Measurements from ENCODE around the gene CETN3.

GRCh38 chr5:90342576-90342975 is 67.0 kb downstream of the CETN3 start:
- TF ChIP-seq CBFB (CRISPR knock-in tag; IDR thresholded peaks at IDR 0.05; ENCODE audit: low read depth) (no peak), E2F1 (CRISPR knock-in tag; IDR thresholded peaks at IDR 0.05) (no peak), ZNF121 (CRISPR knock-in tag; IDR thresholded peaks at IDR 0.05) (no peak), OVOL2 (CRISPR knock-in tag; IDR thresholded peaks at IDR 0.05; ENCODE audit: borderline replicate concordance) (no peak), TEAD4 (CRISPR knock-in tag; IDR thresholded peaks at IDR 0.05) (no peak), FOXJ3 (CRISPR knock-in tag; IDR thresholded peaks at IDR 0.05; ENCODE audit: borderline replicate concordance) (no peak), FOXK1 (CRISPR knock-in tag; IDR thresholded peaks at IDR 0.05) (no peak), RELA (CRISPR knock-in tag; IDR thresholded peaks at IDR 0.05; ENCODE audit: borderline replicate concordance) (no peak), JUN (CRISPR knock-in tag; IDR thresholded peaks at IDR 0.05) (no peak), IRF2 (CRISPR knock-in tag; IDR thresholded peaks at IDR 0.05; ENCODE audit: borderline replicate concordance, low read depth) (no peak), HMGXB4 (CRISPR knock-in tag; IDR thresholded peaks at IDR 0.05) (no peak), JAZF1 (CRISPR knock-in tag; IDR thresholded peaks at IDR 0.05) (no peak)
- TF ChIP-seq, protein P1, sequence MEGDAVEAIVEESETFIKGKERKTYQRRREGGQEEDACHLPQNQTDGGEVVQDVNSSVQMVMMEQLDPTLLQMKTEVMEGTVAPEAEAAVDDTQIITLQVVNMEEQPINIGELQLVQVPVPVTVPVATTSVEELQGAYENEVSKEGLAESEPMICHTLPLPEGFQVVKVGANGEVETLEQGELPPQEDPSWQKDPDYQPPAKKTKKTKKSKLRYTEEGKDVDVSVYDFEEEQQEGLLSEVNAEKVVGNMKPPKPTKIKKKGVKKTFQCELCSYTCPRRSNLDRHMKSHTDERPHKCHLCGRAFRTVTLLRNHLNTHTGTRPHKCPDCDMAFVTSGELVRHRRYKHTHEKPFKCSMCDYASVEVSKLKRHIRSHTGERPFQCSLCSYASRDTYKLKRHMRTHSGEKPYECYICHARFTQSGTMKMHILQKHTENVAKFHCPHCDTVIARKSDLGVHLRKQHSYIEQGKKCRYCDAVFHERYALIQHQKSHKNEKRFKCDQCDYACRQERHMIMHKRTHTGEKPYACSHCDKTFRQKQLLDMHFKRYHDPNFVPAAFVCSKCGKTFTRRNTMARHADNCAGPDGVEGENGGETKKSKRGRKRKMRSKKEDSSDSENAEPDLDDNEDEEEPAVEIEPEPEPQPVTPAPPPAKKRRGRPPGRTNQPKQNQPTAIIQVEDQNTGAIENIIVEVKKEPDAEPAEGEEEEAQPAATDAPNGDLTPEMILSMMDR (IDR thresholded peaks at IDR 0.05) = no peak
- TF ChIP-seq, protein P2, sequence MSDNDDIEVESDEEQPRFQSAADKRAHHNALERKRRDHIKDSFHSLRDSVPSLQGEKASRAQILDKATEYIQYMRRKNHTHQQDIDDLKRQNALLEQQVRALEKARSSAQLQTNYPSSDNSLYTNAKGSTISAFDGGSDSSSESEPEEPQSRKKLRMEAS (CRISPR knock-in tag; IDR thresholded peaks at IDR 0.05) = no peak

All from WTC11 (cell line).